B cell (primary cell): Measurements from ENCODE around the gene ZNF506. TPM values are rescaled to one million over a fixed set of nuclear protein-coding genes. Genes with fewer than 3 reads are reported as not detected.
"Not testable (repeated sequence)": the region's sequence is repeated elsewhere in the genome, so short reads cannot be mapped to it uniquely, and the experiment has no call there.

Source experiments
- ATAC-seq: fragments of 200-7000 bp; cut with Tn5 transposase; one replicate; pipeline ENCODE4 v1.10.0; 2021; ENCODE audit warnings: low read depth, mild to moderate bottlenecking, moderate number of reproducible peaks, moderate library complexity
- CTCF ChIA-PET: fragments of 350-600 bp; sonication (Branson Sonifier 250); formaldehyde crosslinking; loops from one replicate; lab custom pipeline; 2021; ENCODE audit warnings: antibody characterized with exemption, inconsistent platforms; lab: Charles Lee
- POLR2A ChIA-PET: fragments of 350-600 bp; sonication (Branson Sonifier 250); formaldehyde crosslinking; loops from one replicate; lab custom pipeline; 2021; ENCODE audit warnings: antibody characterized with exemption; lab: Charles Lee
- DNase-seq: peaks from one replicate; pipeline ENCODE4 v3.0.0; 2013
- H2AFZ ChIP-seq: 2 replicates; pipeline ENCODE4 v1.6.1; 2012; ENCODE audit warnings: mild to moderate bottlenecking, low read depth, low read length; ENCODE audit not compliant: insufficient read depth, poor library complexity, severe bottlenecking
- H3K27ac ChIP-seq, 2 donors: 1 replicate in 1 of 2; 2 replicates in 1 of 2; pipeline ENCODE4 v1.5.1; 2012 to 2013; ENCODE audit warnings: low read length in 2 of 2, mild to moderate bottlenecking in 2 of 2, moderate library complexity in 1 of 2
- H3K27me3 ChIP-seq, 4 experiments: fragments of 200-600 bp in 1 of 4; sonication (generic) in 1 of 4; replicated peaks in 1 of 4; 1 replicate in 2 of 4; 2 replicates in 2 of 4; pipeline versions ENCODE4 v1.6.1 to v1.7.0; 2013 to 2016; ENCODE audit warnings: low read length in 3 of 4, mild to moderate bottlenecking in 2 of 4, mixed read lengths in 1 of 4, moderate library complexity in 1 of 4; ENCODE audit not compliant: insufficient read depth in 4 of 4, control insufficient read depth in 3 of 4; ENCODE audit errors: control extremely low read depth in 1 of 4
- H3K36me3 ChIP-seq, 2 experiments: replicated peaks in 1 of 2; 1 replicate in 1 of 2; 2 replicates in 1 of 2; pipeline versions ENCODE4 v1.6.1 to v1.7.1; 2013; ENCODE audit warnings: low read length in 1 of 2; ENCODE audit not compliant: insufficient read depth in 2 of 2, control insufficient read depth in 1 of 2; ENCODE audit errors: control extremely low read depth in 1 of 2, extremely low read depth in 1 of 2
- H3K4me1 ChIP-seq, 2 donors: fragments of 200-600 bp in 1 of 2; sonication (generic) in 1 of 2; 1 replicate in 1 of 2; 2 replicates in 1 of 2; pipeline versions ENCODE4 v1.5.1 to v1.6.1; 2013 to 2017; ENCODE audit warnings: low read length in 2 of 2; ENCODE audit not compliant: control insufficient read depth in 2 of 2, insufficient read depth in 2 of 2
- H3K4me2 ChIP-seq: replicated peaks from 2 replicates; pipeline ENCODE3; 2012; ENCODE audit warnings: mild to moderate bottlenecking, low read depth, low read length; ENCODE audit not compliant: poor library complexity, severe bottlenecking
- H3K4me3 ChIP-seq, 5 experiments: fragments of 200-600 bp in 1 of 5; sonication (generic) in 1 of 5; 1 replicate in 3 of 5; 2 replicates in 2 of 5; pipeline versions ENCODE4 v1.5.1 to v1.7.0; 2011 to 2016; ENCODE audit warnings: low read length in 4 of 5, mild to moderate bottlenecking in 4 of 5, low read depth in 2 of 5, control low read depth in 1 of 5, moderate library complexity in 1 of 5; ENCODE audit not compliant: insufficient read depth in 1 of 5; ENCODE audit errors: control extremely low read depth in 1 of 5, extremely low read depth in 1 of 5
- H3K79me2 ChIP-seq: fragments of 200-600 bp; sonication (generic); one replicate; pipeline ENCODE4 v1.6.0; 2016; ENCODE audit warnings: low read length; ENCODE audit not compliant: control insufficient read depth, insufficient read depth
- H3K9ac ChIP-seq: fragments of 200-600 bp; sonication (generic); 2 replicates; pipeline ENCODE4 v1.6.1; 2017; ENCODE audit warnings: mild to moderate bottlenecking, low read length, moderate library complexity
- H3K9me3 ChIP-seq, 3 donors: one replicate each; pipeline versions ENCODE4 v1.6.1 to v1.7.1; 2013; ENCODE audit warnings: low read length in 2 of 3; ENCODE audit not compliant: control insufficient read depth in 2 of 3, insufficient read depth in 1 of 3; ENCODE audit errors: control extremely low read depth in 1 of 3
- H4K20me1 ChIP-seq: 2 replicates; pipeline ENCODE4 v1.6.0; 2012; ENCODE audit warnings: mild to moderate bottlenecking, low read length; ENCODE audit not compliant: insufficient read depth, control insufficient read depth, poor library complexity, severe bottlenecking
- H3K27ac Mint-ChIP-seq: one replicate; pipeline ENCODE4 v1.8.0; 2021; ENCODE audit warnings: mixed read lengths
- H3K27me3 Mint-ChIP-seq: one replicate; pipeline ENCODE4 v1.8.0; 2021; ENCODE audit warnings: mixed read lengths
- H3K4me1 Mint-ChIP-seq: one replicate; pipeline ENCODE4 v1.8.0; 2021; ENCODE audit warnings: mixed read lengths
- H3K4me3 Mint-ChIP-seq: one replicate; pipeline ENCODE4 v1.8.0; 2021; ENCODE audit warnings: mixed read lengths
- H3K9me3 Mint-ChIP-seq: one replicate; pipeline ENCODE4 v1.8.0; 2022; ENCODE audit warnings: mixed read lengths; ENCODE audit not compliant: insufficient read depth
- WGBS: methylation state at CpG from one replicate; pipeline ENCODE4 v1.1.5; 2013; ENCODE audit warnings: missing lambda C conversion rate; ENCODE audit not compliant: insufficient coverage; 5-methylcytosine and 5-hydroxymethylcytosine counted together
- intact Hi-C: fragments of 100-400 bp; cut with micrococcal nuclease; formaldehyde crosslinking; loops from one replicate; pipeline ENCODE4 v1.10.0; 2022
- polyA plus RNA-seq: library from polyadenylated mRNA; depleted of rRNA; stranded (reverse); fragments of >200 nt; gene quantifications from 2 replicates; pipeline ENCODE4 v1.2.3, GENCODE V29; 2012
- total RNA-seq, 2 donors: library from RNA; stranded (reverse); fragments of 120-200 nt in 1 of 2; gene quantifications; 1 replicate in 1 of 2; 2 replicates in 1 of 2; pipeline versions ENCODE4 v1.2.3 to v1.2.4, GENCODE V29; 2013 to 2022

The ZNF506 gene
- total and polyA plus RNA-seq, 2 donors (not counting 1 experiment from before 2014, with no cell fraction given) = 25.6 to 67.6 TPM

- ATAC-seq, H3K9ac ChIP-seq, H3K4me1 ChIP-seq, H3K9me3 ChIP-seq, H3K9me3 Mint-ChIP-seq, H3K4me3 ChIP-seq, H3K4me2 ChIP-seq, H3K27me3 ChIP-seq, H4K20me1 ChIP-seq, H3K36me3 ChIP-seq, H3K27me3 Mint-ChIP-seq, H3K27ac ChIP-seq, POLR2A ChIA-PET, H3K27ac Mint-ChIP-seq, H2AFZ ChIP-seq, DNase-seq, H3K4me3 Mint-ChIP-seq: not testable (repeated sequence)
- CTCF ChIA-PET = interaction anchor here (1.1 kb wide), 1 partner anchor 219 kb away, joined by 3 read pairs; no protein-coding TSS in a partner anchor
- peaks cover 17% of the 10 kb centered on the region for H3K4me1 Mint-ChIP-seq
- intact Hi-C loops = loop anchor here (10.0 kb wide), 1 partner anchor 263 kb away; the partner anchor contains the start of gene ZNF682
- no CpG with 5 or more reads among the region's 10 CpGs for WGBS
- peaks cover 21% of the 10 kb centered on the region for H3K79me2 ChIP-seq
These were observed 49.6 kb downstream of the ZNF506 start for GRCh38 chr19:19771963-19772362.

GRCh38 chr19:19769971-19770370 is 51.6 kb downstream of the ZNF506 start:
- DNase-seq, POLR2A ChIA-PET, ATAC-seq: not testable (repeated sequence)

More at GRCh38 chr19:19769971-19770370, 51.6 kb downstream of the ZNF506 start:
- CTCF ChIA-PET, H3K4me2 ChIP-seq, H2AFZ ChIP-seq, H3K4me1 Mint-ChIP-seq, H3K27me3 ChIP-seq, H3K9me3 Mint-ChIP-seq, H3K27me3 Mint-ChIP-seq, H3K9me3 ChIP-seq, H3K27ac ChIP-seq, H3K79me2 ChIP-seq, H3K4me1 ChIP-seq, H3K4me3 ChIP-seq, H4K20me1 ChIP-seq, H3K4me3 Mint-ChIP-seq, H3K9ac ChIP-seq, H3K36me3 ChIP-seq, H3K27ac Mint-ChIP-seq: not testable (repeated sequence)
- whole genome bisulfite sequencing = 97% methylated on average over 17 of the region's 28 CpGs
- intact Hi-C loops = loop anchor here (10.0 kb wide), 1 partner anchor 265 kb away; the partner anchor contains the start of gene ZNF682
